PC-3 (cell line): ENCODE data around the gene IPO9. TPM values are rescaled to one million over a fixed set of nuclear protein-coding genes. Genes with fewer than 3 reads are reported as not detected.

ENCODE experiments used
- ATAC-seq: fragments of 200-7000 bp; cut with Tn5 transposase; 2 replicates; pipeline ENCODE4 v1.9.1; 2020; ENCODE audit warnings: mild to moderate bottlenecking, moderate library complexity
- BruUV-seq: library from RNA; stranded (reverse); fragments of 400-500 nt; replicated peaks from 2 replicates; lab custom pipeline; 2021; lab: Mats Ljungman, UMichigan
- CTCF ChIA-PET: fragments of 300-600 bp; sonication (Branson Sonifier 250); formaldehyde crosslinking; loops from one replicate; lab custom pipeline; 2022; ENCODE audit warnings: antibody characterized with exemption; lab: Charles Lee
- POLR2A ChIA-PET: fragments of 300-600 bp; sonication (Branson Sonifier 250); formaldehyde crosslinking; loops from one replicate; lab custom pipeline; 2022; ENCODE audit warnings: antibody characterized with exemption; ENCODE audit not compliant: unreplicated experiment; lab: Charles Lee
- DNase-seq: peaks from one replicate; pipeline ENCODE4 v3.0.0-alpha.2; 2015
- H2AFZ ChIP-seq: fragments of 300-600 bp; sonication (generic); 2 replicates; pipeline ENCODE4 v1.6.0; 2016; ENCODE audit warnings: antibody characterized with exemption, low read length
- H3F3A ChIP-seq: fragments of 300-600 bp; sonication (generic); one replicate; pipeline ENCODE4 v1.6.0; 2017; ENCODE audit warnings: antibody characterized with exemption, low read length, control low read depth, mild to moderate bottlenecking; ENCODE audit not compliant: unreplicated experiment
- H3K27ac ChIP-seq: fragments of 300-600 bp; sonication (generic); 2 replicates; pipeline ENCODE4 v1.5.1; 2016; ENCODE audit warnings: mild to moderate bottlenecking, low read length
- H3K27me3 ChIP-seq: fragments of 300-600 bp; sonication (generic); 2 replicates; pipeline ENCODE4 v1.6.1; 2016; ENCODE audit warnings: low read length, mixed read lengths
- H3K36me3 ChIP-seq: fragments of 300-600 bp; sonication (generic); 2 replicates; pipeline ENCODE4 v1.6.1; 2016; ENCODE audit warnings: low read depth, mixed run types, low read length, mixed read lengths
- H3K4me1 ChIP-seq: fragments of 300-600 bp; sonication (generic); 2 replicates; pipeline ENCODE4 v1.5.1; 2016; ENCODE audit warnings: low read length; ENCODE audit not compliant: insufficient read depth
- H3K4me2 ChIP-seq: fragments of 300-600 bp; sonication (generic); 2 replicates; pipeline ENCODE4 v1.6.0; 2016; ENCODE audit warnings: low read length
- H3K4me3 ChIP-seq: fragments of 300-600 bp; sonication (generic); 2 replicates; pipeline ENCODE4 v1.5.1; 2016; ENCODE audit warnings: mild to moderate bottlenecking, low read length, mixed read lengths
- H3K79me2 ChIP-seq: fragments of 300-600 bp; sonication (generic); 2 replicates; pipeline ENCODE4 v1.6.1; 2017; ENCODE audit warnings: low read length, mixed read lengths
- H3K9ac ChIP-seq: fragments of 300-600 bp; sonication (generic); 2 replicates; pipeline ENCODE4 v1.6.0; 2016; ENCODE audit warnings: mild to moderate bottlenecking, low read length
- H3K9me2 ChIP-seq: fragments of 300-600 bp; sonication (generic); replicated peaks from 2 replicates; pipeline ENCODE4 v1.6.1; 2016; ENCODE audit warnings: mixed run types, low read length, mixed read lengths
- H3K9me3 ChIP-seq: fragments of 300-600 bp; sonication (generic); 2 replicates; pipeline ENCODE4 v1.6.1; 2016; ENCODE audit warnings: low read length, mixed read lengths
- H4K20me1 ChIP-seq: fragments of 300-600 bp; sonication (generic); 2 replicates; pipeline ENCODE4 v1.6.1; 2016; ENCODE audit warnings: low read length, mixed read lengths
- CTCF ChIP-seq: fragments of 300-600 bp; sonication (generic); conservative IDR thresholded peaks from 2 replicates; pipeline ENCODE4 v1.5.1; 2017; ENCODE audit warnings: antibody characterized with exemption, low read depth, mild to moderate bottlenecking, low read length
- EZH2 ChIP-seq: fragments of 300-600 bp; sonication (generic); IDR thresholded peaks from one replicate; pipeline ENCODE4 v1.6.1; 2017; ENCODE audit warnings: antibody characterized with exemption, mild to moderate bottlenecking, low read length; ENCODE audit not compliant: unreplicated experiment
- EZH2phosphoT487 ChIP-seq: fragments of 300-600 bp; sonication (generic); IDR thresholded peaks from 2 replicates; pipeline ENCODE4 v1.6.1; 2018; ENCODE audit warnings: mild to moderate bottlenecking, antibody characterized with exemption, low read length, borderline replicate concordance
- intact Hi-C: fragments of 100-400 bp; cut with micrococcal nuclease; formaldehyde crosslinking; loops from 2 replicates; pipeline ENCODE4 v1.9.0; 2023
- total RNA-seq: library from RNA; depleted of rRNA; stranded (reverse); fragments of >200 nt; gene quantifications from 2 replicates; pipeline ENCODE4 v1.2.3, GENCODE V29; 2014

The IPO9 gene
- total RNA-seq, 1 experiment from 2014 or later = 21.6 TPM

- no TSS peak for BruUV-seq
- Histone ChIP-seq H3K4me2 (no peak overlapping the region), H3K4me3 (no peak overlapping the region), H3K27ac (no peak overlapping the region), H3K36me3 (no peaks in the 10 kb centered on the region; the same call in 1 of the 2 replicates), H3K9me2 (no peaks in the 10 kb centered on the region), H2AFZ (no peak overlapping the region), H3K9ac (no peak overlapping the region), H4K20me1 (no peaks in the 10 kb centered on the region), H3F3A (no peaks in the 10 kb centered on the region), H3K27me3 (no peaks in the 10 kb centered on the region), H3K9me3 (no peaks in the 10 kb centered on the region), H3K79me2 (no peaks in the 10 kb centered on the region), H3K4me1 (peaks cover 7% of the 10 kb centered on the region)
- ChIA-PET POLR2A (no interaction called here), CTCF (interaction anchor here (0.6 to 1.0 kb wide), 2 partner anchors 86 to 99 kb away, joined by 3 to 6 read pairs; no protein-coding TSS in a partner anchor)
- ATAC-seq (no peak), DNase-seq (peak; percentile 36)
- intact Hi-C loops = no loop called here
- no peak for TF ChIP-seq EZH2phosphoT487
- TF ChIP-seq CTCF = peak; percentile 61
Measured at GRCh38 chr1:201795066-201795465, 33.9 kb upstream of the IPO9 start.

- H3K4me1 ChIP-seq = no peaks in the 10 kb centered on the region
- no peak overlapping the region for H3K27ac ChIP-seq
- no peak overlapping the region for H3K4me2 ChIP-seq
- POLR2A ChIA-PET = no interaction called here
- no peaks in the 10 kb centered on the region for H3K27me3 ChIP-seq
- BruUV-seq = no TSS peak
- no peak overlapping the region for H3K9ac ChIP-seq
- no peaks in the 10 kb centered on the region for H3F3A ChIP-seq
- no peak for DNase-seq
- intact Hi-C loops = no loop called here
- no peak overlapping the region for H2AFZ ChIP-seq
- no peak overlapping the region for H3K4me3 ChIP-seq
- no peaks in the 10 kb centered on the region for H4K20me1 ChIP-seq
- no peaks in the 10 kb centered on the region for H3K9me3 ChIP-seq
- TF ChIP-seq EZH2phosphoT487 (no peak), EZH2 (no peak), CTCF (no peak)
- H3K36me3 ChIP-seq = no peaks in the 10 kb centered on the region
- H3K9me2 ChIP-seq = no peaks in the 10 kb centered on the region
- H3K79me2 ChIP-seq = no peaks in the 10 kb centered on the region
- no peak for ATAC-seq
- CTCF ChIA-PET = no interaction called here
Measured at GRCh38 chr1:201800246-201800645, 28.7 kb upstream of the IPO9 start.

- intact Hi-C loops = no loop called here
- Histone ChIP-seq H4K20me1 (no peaks in the 10 kb centered on the region), H3K9ac (no peak overlapping the region), H3K27me3 (no peaks in the 10 kb centered on the region), H3K9me2 (no peaks in the 10 kb centered on the region), H3K9me3 (no peaks in the 10 kb centered on the region), H3K4me2 (no peak overlapping the region), H3K27ac (no peak overlapping the region), H2AFZ (no peak overlapping the region), H3K36me3 (no peaks in the 10 kb centered on the region), H3K79me2 (no peaks in the 10 kb centered on the region), H3K4me1 (no peaks in the 10 kb centered on the region), H3K4me3 (no peak overlapping the region), H3F3A (no peaks in the 10 kb centered on the region)
- CTCF ChIA-PET = interaction anchor here (0.6 kb wide), 1 partner anchor 286 kb away, joined by 3 read pairs; no protein-coding TSS in a partner anchor
- POLR2A ChIA-PET = no interaction called here
- TF ChIP-seq CTCF = no peak
- BruUV-seq = no TSS peak
- no peak for ATAC-seq
- no peak for DNase-seq
Measured at GRCh38 chr1:201806801-201807200, 22.2 kb upstream of the IPO9 start.
